Panc1 (cell line): ENCODE measurements around the gene AIF1.

Experiments
- POLR2AphosphoS5 ChIP-seq: IDR thresholded peaks from 2 replicates; pipeline ENCODE4 v1.6.1; 2012; ENCODE audit warnings: mild to moderate bottlenecking, low read depth, low read length, moderate library complexity
- TF ChIP-seq, protein P1 (sequence below): fragments of 450-650 bp; IDR thresholded peaks from 2 replicates; pipeline ENCODE4 v1.5.1; 2017; ENCODE audit warnings: mild to moderate bottlenecking

DNA sequence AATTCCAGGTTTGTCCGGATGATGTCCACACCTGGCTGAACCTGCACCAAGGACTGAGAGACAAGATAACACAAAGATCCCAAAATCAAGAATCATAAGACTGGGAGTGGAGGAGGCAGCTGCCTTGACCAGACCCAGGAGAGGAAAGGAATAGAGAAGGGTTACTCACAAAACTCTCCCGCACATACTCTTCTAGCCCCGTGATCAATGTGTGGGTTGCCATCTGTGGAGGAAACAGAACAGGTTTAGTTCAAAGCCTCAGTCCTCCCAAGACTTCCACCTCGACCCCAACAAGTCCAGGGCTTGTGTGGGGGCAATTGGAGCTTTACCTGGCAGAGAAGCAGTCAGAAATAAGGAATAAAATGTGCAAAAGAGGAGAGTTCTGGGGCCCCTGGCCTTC, 26.3 kb downstream of the AIF1 start:
- TF ChIP-seq, protein P1, sequence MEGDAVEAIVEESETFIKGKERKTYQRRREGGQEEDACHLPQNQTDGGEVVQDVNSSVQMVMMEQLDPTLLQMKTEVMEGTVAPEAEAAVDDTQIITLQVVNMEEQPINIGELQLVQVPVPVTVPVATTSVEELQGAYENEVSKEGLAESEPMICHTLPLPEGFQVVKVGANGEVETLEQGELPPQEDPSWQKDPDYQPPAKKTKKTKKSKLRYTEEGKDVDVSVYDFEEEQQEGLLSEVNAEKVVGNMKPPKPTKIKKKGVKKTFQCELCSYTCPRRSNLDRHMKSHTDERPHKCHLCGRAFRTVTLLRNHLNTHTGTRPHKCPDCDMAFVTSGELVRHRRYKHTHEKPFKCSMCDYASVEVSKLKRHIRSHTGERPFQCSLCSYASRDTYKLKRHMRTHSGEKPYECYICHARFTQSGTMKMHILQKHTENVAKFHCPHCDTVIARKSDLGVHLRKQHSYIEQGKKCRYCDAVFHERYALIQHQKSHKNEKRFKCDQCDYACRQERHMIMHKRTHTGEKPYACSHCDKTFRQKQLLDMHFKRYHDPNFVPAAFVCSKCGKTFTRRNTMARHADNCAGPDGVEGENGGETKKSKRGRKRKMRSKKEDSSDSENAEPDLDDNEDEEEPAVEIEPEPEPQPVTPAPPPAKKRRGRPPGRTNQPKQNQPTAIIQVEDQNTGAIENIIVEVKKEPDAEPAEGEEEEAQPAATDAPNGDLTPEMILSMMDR: no peak
- no peak for TF ChIP-seq POLR2AphosphoS5
